NCI-H1105 treated with DMSO at 0.1 percent for 48 hours (cell line): ENCODE data around the gene LTB.
"Not testable (repeated sequence)": the region's sequence is repeated elsewhere in the genome, so short reads cannot be mapped to it uniquely, and the experiment has no call there.

ENCODE experiments used
- DNase-seq: peaks from one replicate; lab custom pipeline; 2025; lab: John Stamatoyannopoulos, UW

The LTB gene

DNA sequence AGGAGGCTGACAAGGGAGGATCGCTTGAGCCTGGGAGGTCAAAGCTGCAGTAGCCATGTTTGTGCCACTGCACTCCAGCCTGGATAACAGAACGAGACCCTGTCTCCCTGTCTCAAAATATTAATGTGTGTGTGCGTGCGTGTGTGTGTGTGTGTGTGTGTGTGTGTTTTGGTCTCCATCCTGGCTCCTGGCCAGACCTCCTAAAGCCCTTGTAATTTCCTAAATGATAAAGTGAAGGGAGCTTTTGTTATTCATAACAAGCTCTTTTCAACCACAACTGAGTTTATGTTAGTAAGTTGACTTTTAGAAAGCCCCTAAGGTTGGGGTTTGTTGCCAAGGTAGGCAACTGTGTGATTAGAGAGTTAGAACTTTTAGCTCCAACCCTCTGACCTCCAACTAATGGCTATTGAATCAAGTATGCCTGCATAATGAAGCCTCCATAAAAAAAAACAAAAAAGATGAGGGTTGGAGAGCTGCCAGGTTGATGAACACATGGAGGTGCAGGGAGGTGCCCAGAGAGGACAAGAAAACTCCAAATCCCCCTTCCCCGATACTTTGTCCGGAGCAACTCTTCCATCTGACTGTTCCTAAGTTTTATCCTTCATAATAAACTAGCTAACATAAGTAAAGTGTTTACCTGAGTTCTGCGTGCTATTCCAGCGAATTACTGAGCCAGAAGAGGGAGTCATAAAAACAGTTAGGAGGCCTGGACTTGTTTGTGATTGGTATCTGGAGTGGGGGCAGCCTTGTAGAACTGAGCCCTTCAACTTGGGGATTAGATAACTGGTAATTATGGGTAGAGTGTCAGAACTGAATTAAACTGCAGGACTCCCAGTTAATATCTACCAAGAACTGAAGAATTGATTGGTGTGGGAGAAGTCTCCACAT lies 27.5 kb upstream of the LTB start:
- peak; percentile 87 for DNase-seq

DNA sequence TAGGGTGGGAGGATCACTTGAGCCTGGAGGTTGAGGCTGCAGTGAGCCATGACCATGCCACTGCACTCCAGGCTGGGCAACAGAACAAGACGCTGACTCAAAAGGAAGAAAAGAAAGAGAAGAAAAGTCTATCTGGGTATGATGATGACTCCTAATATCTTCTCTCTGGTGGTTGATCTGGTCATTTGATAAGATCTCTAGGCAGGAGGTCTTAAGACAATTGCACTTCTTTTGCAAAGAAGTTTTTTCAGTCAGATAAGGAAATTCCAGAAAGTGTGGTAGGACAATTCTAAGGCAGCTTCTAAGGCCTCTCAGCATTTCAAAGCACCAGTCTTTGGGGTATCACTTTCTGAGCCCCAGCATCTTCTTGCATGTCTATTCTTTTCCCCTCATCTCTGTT lies 25.1 kb upstream of the LTB start:
- no peak for DNase-seq

DNA sequence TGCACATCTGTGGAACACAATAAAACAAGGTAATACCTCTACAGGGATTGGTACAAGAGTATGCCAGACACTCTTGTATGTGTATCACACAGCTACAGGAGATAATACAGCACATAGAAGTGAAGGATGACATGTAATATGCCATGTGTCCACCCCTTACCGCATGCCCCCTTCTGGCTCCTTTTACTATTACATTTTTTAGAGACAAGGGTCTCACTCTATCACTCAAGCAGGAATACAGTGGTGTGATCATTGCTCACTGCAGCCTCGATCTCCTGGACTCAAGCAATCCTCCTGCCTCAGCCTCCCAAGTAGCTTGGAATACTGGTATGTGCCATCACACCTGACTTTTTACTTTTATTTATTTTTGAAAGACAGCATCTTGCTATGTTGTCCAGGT lies 14.8 kb upstream of the LTB start:
- peak; percentile 37 for DNase-seq

DNA sequence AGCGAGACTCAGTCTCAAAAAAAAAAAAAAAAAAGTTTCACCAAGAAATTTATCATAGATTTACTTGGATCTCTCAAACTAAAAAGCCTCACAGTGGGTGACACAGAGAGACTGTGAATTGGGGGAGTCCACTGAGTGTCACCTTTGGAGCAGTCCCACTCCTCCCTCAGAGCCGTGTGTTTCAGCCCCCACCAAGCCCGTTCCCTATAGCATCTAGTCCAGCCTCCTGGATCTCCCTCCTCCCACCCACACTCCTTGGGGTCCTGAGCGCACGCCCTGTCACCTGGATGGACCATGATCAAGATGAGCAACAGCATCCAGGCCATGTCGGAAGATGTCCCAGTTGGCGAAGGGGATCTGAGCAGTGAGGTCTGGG lies 10.2 kb upstream of the LTB start:
- DNase-seq = no peak

DNA sequence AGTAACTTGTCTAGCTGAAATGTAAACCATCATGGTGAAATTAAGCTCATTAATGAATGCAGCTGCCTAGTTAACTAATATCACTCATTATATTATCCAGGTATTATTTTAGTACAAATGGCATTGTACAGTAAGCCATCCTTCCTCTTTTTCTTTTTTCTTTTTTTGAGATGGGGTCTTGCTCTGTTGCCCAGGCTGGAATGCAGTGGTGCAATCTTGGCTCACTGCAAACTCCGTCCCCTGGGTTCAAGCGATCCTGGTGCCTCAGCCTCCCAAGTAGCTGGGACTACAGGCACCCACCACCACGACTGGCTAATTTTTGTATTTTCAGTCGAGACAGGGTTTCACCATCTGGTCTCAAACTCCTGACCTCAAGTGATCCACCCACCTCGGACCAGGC lies 8.5 kb upstream of the LTB start:
- not testable (repeated sequence) for DNase-seq

GRCh38 chr6:31588871-31589650 lies 6.8 kb upstream of the LTB start:
- DNase-seq = no peak

GRCh38 chr6:31587791-31588777 lies 5.9 kb upstream of the LTB start:
- no peak for DNase-seq

GRCh38 chr6:31586599-31587281 lies 4.5 kb upstream of the LTB start:
- no peak for DNase-seq

GRCh38 chr6:31586008-31586407 lies 3.8 kb upstream of the LTB start, which contains the start of gene LST1:
TSS of gene LST1 (plus strand) at chr6:31586277. CDS start at chr6:31587300, 1,023 bp downstream.
- no peak for DNase-seq

DNA sequence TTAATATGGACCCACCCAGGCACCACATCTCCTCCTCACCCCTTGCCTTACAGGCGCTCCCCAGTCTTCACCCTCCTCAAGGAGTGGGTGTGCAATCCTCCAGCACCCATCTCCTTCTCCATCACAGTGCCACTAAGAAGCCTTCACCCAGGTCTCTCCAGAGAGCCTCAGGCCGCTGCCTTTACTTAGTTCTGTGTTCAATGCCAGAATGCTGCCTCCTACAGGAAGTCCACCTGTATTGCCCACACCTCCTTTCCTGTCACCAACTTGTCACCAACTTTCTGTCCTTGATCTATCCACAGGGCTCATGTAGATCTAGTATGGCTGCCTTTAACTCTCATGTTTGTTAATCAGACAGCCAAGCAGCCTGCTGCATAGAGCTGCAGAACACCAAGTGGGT lies 3.3 kb upstream of the LTB start:
- DNase-seq = no peak

DNA sequence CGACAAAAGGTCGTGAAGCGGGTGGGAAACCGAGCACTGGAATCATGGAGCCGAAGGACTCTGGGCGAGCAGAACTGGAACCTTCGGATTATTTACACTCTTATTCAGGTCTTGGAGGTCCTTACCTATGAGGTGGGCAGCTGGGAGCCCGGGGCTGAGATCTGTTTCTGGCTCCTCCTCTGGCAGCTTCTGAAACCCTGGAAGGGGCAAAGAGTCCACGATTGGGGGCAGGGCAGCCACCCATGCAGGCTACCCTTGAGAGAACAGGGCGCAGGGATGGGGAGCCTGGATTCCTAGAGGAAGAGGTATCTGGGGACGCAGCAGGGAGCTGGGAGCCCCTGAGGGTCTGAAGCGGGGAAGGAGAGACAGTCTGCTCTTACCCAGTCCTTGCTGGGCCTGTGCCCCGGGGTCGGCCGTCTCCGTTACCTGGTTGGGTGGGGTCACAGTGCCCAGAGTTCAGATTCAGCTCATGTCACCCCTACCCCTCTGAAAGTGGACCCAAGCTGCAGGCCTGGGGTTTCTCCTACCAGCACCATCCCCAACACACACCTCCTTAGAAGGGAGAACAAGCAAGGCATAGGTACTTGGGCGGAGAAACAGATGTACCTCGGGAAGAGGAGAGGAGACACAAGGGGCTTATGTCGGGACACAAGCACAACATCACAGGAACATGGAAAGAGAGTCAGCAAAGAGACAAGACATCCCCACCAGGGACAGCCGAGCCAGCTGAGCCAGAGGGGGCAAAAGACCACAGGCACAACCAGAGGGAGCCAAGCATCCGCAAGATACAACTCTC lies 592 bp downstream of the LTB start:
- DNase-seq = no peak

DNA sequence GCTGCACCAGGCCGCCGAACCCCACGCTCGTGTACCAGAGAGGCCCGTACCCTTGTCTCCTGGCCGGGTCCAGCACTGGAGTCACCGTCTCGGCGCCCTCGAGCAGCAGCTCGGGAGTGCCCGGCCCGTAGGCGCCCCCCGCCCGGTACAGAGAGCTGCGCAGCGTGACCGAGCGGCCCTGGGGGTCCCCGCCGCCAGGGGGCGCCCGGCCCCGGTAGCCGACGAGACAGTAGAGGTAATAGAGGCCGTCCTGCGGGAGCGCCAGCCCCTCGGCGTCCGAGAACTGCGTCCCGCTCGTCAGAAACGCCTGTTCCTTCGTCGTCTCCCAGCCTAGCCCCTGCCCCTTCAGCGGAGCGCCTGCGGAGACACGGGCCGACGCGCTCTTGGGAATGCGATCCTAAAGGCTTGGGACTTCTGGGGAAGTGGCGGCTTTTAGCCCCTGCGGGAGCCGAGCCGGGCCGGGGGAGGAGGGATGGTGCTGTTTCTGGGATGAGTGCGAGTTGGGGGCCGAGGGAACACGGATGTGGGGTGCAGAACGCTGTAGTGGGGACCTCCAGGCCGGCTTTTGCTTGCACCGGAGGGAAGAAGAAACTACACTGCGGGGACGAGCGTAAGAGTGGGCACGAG lies 1.3 kb downstream of the LTB start:
- DNase-seq = peak; percentile 67

GRCh38 chr6:31580438-31580740 lies 1.8 kb downstream of the LTB start:
- DNase-seq = no peak

DNA sequence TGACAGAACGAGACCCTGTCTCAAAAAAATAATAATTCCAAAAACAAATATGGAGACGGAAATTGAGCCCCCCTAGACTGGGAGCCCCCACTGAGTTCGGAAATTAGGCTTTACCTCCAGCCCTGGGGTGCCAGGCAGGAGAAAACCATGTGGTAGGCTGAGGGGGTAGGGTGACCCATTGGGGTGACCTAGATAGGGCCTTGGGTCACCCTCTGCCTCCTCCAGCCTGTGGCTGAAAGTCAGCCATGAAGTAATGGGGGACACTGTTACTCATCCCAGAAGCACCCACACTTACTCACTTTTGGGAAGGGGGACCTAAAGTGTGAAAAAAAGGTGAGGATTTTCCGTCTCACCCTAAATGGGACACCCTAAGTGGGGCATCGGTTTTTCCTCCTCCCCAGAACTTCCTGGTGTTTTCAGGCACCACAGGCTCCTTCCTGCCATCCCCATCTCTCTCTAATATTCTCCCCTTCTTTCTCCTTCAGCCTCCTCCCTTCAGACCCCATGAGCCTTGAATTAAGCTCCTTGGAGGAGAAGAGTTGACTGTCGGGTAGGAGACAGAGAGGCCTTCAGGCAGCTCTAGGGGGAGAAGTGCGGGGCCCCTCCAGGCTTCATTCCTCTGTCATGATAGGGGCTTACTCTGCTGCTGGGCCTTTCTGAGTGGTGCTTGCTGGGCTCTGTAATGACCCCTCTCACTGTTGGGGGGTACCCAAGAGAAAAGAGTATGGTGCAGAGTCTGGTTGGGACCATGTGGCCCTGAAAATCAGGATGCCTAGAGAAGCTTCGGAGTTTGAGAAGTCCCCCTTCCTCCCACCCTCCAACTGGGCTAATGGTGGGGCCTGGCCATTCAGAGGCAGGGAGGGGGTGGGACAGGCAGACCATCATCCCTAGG lies 2.4 kb downstream of the LTB start:
- DNase-seq = no peak

DNA sequence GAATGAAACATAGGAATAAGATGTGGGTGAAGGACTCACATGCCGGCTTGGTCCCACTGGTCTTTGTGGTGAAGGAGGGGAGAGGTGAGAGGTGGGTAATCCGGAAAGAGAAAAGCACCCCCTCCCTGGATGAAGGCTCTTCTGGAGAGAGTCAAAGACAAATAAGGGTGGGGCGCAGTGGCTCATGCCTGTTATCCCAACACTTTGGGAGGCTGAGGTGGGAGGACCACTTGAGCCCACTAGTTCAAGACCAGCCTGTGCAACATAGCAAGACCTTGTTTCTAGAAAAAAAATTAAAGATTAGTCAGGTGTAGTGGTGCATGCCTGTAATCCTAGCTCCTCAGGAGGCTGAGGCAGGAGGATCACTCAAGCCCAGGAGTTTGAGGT lies 3.1 kb downstream of the LTB start:
- DNase-seq = no peak

- DNase-seq = no peak
Measured at GRCh38 chr6:31578184-31579118, 3.8 kb downstream of the LTB start.

GRCh38 chr6:31577579-31577966 lies 4.7 kb downstream of the LTB start:
- no peak for DNase-seq

DNA sequence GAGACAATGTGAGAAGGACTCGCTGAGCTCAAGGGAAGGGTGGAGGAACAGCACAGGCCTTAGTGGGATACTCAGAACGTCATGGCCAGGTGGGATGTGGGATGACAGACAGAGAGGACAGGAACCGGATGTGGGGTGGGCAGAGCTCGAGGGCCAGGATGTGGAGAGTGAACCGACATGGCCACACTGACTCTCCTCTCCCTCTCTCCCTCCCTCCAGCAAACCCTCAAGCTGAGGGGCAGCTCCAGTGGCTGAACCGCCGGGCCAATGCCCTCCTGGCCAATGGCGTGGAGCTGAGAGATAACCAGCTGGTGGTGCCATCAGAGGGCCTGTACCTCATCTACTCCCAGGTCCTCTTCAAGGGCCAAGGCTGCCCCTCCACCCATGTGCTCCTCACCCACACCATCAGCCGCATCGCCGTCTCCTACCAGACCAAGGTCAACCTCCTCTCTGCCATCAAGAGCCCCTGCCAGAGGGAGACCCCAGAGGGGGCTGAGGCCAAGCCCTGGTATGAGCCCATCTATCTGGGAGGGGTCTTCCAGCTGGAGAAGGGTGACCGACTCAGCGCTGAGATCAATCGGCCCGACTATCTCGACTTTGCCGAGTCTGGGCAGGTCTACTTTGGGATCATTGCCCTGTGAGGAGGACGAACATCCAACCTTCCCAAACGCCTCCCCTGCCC lies 5.2 kb downstream of the LTB start:
- DNase-seq = no peak
